CD4-positive, alpha-beta T cell (primary cell): ENCODE data around the gene IMMP1L. TPM values are rescaled to one million over a fixed set of nuclear protein-coding genes. Genes with fewer than 3 reads are reported as not detected.

Source experiments
- ATAC-seq: fragments of 200-7000 bp; cut with Tn5 transposase; one replicate; pipeline ENCODE4 v1.10.0; 2022; ENCODE audit warnings: mild to moderate bottlenecking; ENCODE audit not compliant: poor library complexity
- CTCF ChIA-PET: fragments of 350-600 bp; sonication (Branson Sonifier 250); formaldehyde crosslinking; loops from one replicate; lab custom pipeline; 2021; ENCODE audit warnings: antibody characterized with exemption, inconsistent platforms; lab: Charles Lee
- POLR2A ChIA-PET: fragments of 350-600 bp; sonication (Branson Sonifier 250); formaldehyde crosslinking; loops from one replicate; lab custom pipeline; 2021; ENCODE audit warnings: antibody characterized with exemption, inconsistent platforms; lab: Charles Lee
- DNase-seq, 14 experiments: peaks; one replicate each; pipeline ENCODE4 v3.0.0-alpha.2; 2013 to 2020; ENCODE audit warnings: mixed read lengths in 2 of 14
- H3K27ac ChIP-seq, 2 donors: one replicate each; pipeline versions ENCODE4 v1.5.1 to v1.7.0; 2013; ENCODE audit warnings: low read length in 2 of 2, low read depth in 1 of 2, mild to moderate bottlenecking in 1 of 2
- H3K27me3 ChIP-seq, 2 experiments: 1 replicate in 1 of 2; 2 replicates in 1 of 2; pipeline versions ENCODE4 v1.6.1 to v1.7.0; 2013; ENCODE audit warnings: low read length in 2 of 2, control low read depth in 1 of 2, mild to moderate bottlenecking in 1 of 2, moderate library complexity in 1 of 2; ENCODE audit not compliant: insufficient read depth in 2 of 2, control insufficient read depth in 1 of 2
- H3K36me3 ChIP-seq: one replicate; pipeline ENCODE4 v1.6.1; 2013; ENCODE audit warnings: low read length, control low read depth; ENCODE audit not compliant: insufficient read depth
- H3K4me1 ChIP-seq: one replicate; pipeline ENCODE4 v1.6.1; 2013; ENCODE audit warnings: low read length, control low read depth; ENCODE audit not compliant: insufficient read depth
- H3K4me3 ChIP-seq: one replicate; pipeline ENCODE4 v1.5.1; 2013; ENCODE audit warnings: mild to moderate bottlenecking, low read length, moderate library complexity
- H3K9me3 ChIP-seq, 2 experiments: 1 replicate in 1 of 2; 2 replicates in 1 of 2; pipeline versions ENCODE4 v1.6.1 to v1.7.0; 2013; ENCODE audit warnings: low read length in 2 of 2, mild to moderate bottlenecking in 2 of 2, control low read depth in 1 of 2, moderate library complexity in 1 of 2; ENCODE audit not compliant: control insufficient read depth in 1 of 2, insufficient read depth in 1 of 2
- H3K27ac Mint-ChIP-seq: one replicate; pipeline ENCODE4 v1.8.0; 2020; ENCODE audit warnings: mixed read lengths
- H3K27me3 Mint-ChIP-seq: one replicate; pipeline ENCODE4 v1.8.0; 2021; ENCODE audit warnings: mixed read lengths
- H3K36me3 Mint-ChIP-seq: one replicate; pipeline ENCODE4 v1.8.0; 2021; ENCODE audit warnings: low read depth, mixed read lengths
- H3K4me1 Mint-ChIP-seq: one replicate; pipeline ENCODE4 v1.8.0; 2021; ENCODE audit warnings: low read depth, mixed read lengths
- H3K4me3 Mint-ChIP-seq: one replicate; pipeline ENCODE4 v1.8.0; 2020; ENCODE audit warnings: mild to moderate bottlenecking, mixed read lengths
- H3K9me3 Mint-ChIP-seq: one replicate; pipeline ENCODE4 v1.8.0; 2020; ENCODE audit warnings: mixed read lengths
- intact Hi-C, 2 experiments: fragments of 100-400 bp; cut with DNase I in 1 of 2; cut with micrococcal nuclease in 1 of 2; formaldehyde crosslinking; loops; one replicate each; pipeline versions ENCODE4 v1.15.1 to v1.9.0; 2023 to 2025; cut with DNase I, micrococcal nuclease
- polyA plus RNA-seq, 2 donors: library from polyadenylated mRNA; unstranded; fragments of 120-200 nt; gene quantifications; one replicate each; pipeline ENCODE4 v1.2.1, GENCODE V29; 2013
- total RNA-seq, 174 experiments: library from RNA in 2 of 174; stranded (reverse) in 2 of 174; gene quantifications; one replicate each; pipeline ENCODE4 v1.2.3 and lab custom pipeline; 2021 to 2026
- TF ChIP-seq, protein P1 (sequence below): fragments of 200-600 bp; IDR thresholded peaks from one replicate; pipeline ENCODE4 v1.8.0; 2022; ENCODE audit warnings: antibody characterized with exemption, mild to moderate bottlenecking

The IMMP1L gene, protein sequence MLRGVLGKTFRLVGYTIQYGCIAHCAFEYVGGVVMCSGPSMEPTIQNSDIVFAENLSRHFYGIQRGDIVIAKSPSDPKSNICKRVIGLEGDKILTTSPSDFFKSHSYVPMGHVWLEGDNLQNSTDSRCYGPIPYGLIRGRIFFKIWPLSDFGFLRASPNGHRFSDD
- total RNA-seq (1 to 10 TPM; 6.0 to 6.9 TPM), total RNA-seq (lab: John Stamatoyannopoulos, UW) (3.2 to 17.1 (median 9.8) reads per million in 172 experiments)
- 24.0 TPM for polyA plus RNA-seq (2013, experiment 1 of 2)
- polyA plus RNA-seq (2013, experiment 2 of 2): 16.7 TPM

DNA sequence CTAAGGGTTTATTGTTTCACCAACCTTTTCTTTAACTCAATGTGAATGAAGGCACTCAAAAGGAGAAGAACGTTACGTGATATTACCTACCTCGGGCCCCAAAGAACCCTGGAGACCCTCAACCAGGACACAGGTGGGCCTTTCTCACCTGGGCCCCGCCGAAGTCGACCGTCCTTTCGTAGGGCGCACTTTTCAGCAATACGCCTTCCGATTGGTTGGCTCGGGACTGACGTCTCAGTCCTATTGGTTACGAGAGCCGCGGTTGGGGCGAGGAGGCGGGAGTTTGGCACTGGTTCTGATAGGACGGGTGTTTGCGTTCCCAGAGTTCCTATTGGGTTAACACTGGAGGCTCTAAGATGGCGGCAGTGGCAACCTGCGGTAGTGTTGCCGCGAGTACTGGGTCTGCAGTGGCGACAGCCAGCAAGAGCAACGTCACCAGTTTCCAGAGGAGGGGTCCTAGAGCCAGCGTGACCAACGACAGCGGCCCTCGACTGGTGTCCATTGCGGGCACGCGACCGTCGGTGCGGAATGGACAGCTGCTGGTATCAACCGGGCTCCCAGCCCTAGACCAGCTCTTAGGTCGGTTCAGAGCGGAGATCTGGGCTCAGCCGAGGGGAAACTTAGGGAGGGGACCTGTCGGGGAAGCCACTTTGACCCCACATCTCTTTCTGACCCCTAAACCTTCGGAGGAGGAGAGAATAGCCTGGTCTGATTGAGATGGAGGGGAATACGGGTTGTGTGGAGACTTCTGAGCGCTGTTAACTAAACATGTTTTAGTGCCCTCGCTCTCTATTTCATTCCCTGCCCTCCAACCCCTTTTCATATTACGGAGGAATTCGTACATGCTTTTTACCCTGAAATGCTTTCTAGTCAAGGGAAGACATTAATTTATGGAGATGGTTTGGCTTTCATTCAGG lies at the start of gene IMMP1L, which contains the start of gene ELP4:
Gene IMMP1L, minus strand, starts transcription at position 194 of the 917 bp plus-strand sequence. CDS start 46,346 bp downstream, outside the sequence.
Gene ELP4, plus strand, starts transcription at position 339 of the 917 bp plus-strand sequence. Its CDS starts 18 bp downstream, at position 357.
- H3K36me3 ChIP-seq: no peaks in the 10 kb centered on the region
- peak; percentile 98 for ATAC-seq
- Mint-ChIP-seq H3K27ac (peak within 1 kb of the TSS; percentile 92), H3K36me3 (peaks cover 24% of the 10 kb centered on the region), H3K4me1 (peaks cover 63% of the 10 kb centered on the region), H3K27me3 (no peaks in the 10 kb centered on the region), H3K9me3 (no peaks in the 10 kb centered on the region), H3K4me3 (peak within 1 kb of the TSS; percentile 94)
- peak; percentile 91 to 97 (median 93) for DNase-seq
- POLR2A ChIA-PET: interaction anchor here (0.6 to 1.9 kb wide), 3 partner anchors 18 to 140 kb away, joined by 3 to 4 read pairs (median 3); partner anchors contain the start of genes DCDC1 and DNAJC24
- CTCF ChIA-PET: no interaction called here
- peaks cover 2% of the 10 kb centered on the region for H3K4me1 ChIP-seq
- TF ChIP-seq, protein P1, sequence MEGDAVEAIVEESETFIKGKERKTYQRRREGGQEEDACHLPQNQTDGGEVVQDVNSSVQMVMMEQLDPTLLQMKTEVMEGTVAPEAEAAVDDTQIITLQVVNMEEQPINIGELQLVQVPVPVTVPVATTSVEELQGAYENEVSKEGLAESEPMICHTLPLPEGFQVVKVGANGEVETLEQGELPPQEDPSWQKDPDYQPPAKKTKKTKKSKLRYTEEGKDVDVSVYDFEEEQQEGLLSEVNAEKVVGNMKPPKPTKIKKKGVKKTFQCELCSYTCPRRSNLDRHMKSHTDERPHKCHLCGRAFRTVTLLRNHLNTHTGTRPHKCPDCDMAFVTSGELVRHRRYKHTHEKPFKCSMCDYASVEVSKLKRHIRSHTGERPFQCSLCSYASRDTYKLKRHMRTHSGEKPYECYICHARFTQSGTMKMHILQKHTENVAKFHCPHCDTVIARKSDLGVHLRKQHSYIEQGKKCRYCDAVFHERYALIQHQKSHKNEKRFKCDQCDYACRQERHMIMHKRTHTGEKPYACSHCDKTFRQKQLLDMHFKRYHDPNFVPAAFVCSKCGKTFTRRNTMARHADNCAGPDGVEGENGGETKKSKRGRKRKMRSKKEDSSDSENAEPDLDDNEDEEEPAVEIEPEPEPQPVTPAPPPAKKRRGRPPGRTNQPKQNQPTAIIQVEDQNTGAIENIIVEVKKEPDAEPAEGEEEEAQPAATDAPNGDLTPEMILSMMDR: no peak
- H3K9me3 ChIP-seq: no peaks in the 10 kb centered on the region
- peak within 1 kb of the TSS; percentile 82 to 87 for H3K27ac ChIP-seq
- intact Hi-C loops: loop anchor here (5.0 to 10.0 kb wide), 4 partner anchors 142 to 1385 kb away; partner anchors contain the start of genes DCDC1 (in 2 of the 2), DNAJC24 (in 2 of the 2), ARL14EP (in 1 of the 2) and QSER1 (in 1 of the 2)
- H3K27me3 ChIP-seq: no peaks in the 10 kb centered on the region
- H3K4me3 ChIP-seq: peak within 1 kb of the TSS; percentile 86

DNA sequence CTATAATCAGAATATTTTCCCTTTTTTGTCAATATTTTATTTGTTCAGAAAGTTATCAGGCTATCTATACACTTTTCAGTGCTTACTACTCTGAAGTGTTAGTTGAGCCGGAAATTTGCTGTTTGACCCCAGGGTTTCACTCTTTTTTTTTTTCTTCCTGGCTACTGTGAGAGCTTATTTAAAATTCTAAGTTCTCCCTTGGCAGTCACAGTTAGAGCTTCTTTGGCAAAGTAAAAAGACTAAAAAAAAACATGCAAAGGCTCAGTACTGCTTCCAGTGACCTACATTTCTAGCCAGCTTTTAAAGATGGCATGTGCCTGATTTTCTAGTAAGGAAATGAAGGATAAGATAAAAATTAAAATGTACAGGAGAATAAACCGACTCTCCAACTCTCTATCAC lies 48.6 kb upstream of the IMMP1L start:
- TF ChIP-seq, protein P1: no peak
- Mint-ChIP-seq H3K9me3 (no peaks in the 10 kb centered on the region), H3K4me3 (no peak overlapping the region), H3K27ac (no peak overlapping the region), H3K36me3 (peaks cover 1% of the 10 kb centered on the region), H3K4me1 (no peaks in the 10 kb centered on the region), H3K27me3 (no peaks in the 10 kb centered on the region)
- Histone ChIP-seq H3K4me1 (no peaks in the 10 kb centered on the region), H3K27me3 (no peaks in the 10 kb centered on the region), H3K36me3 (no peaks in the 10 kb centered on the region), H3K9me3 (no peaks in the 10 kb centered on the region), H3K27ac (no peak overlapping the region), H3K4me3 (no peak overlapping the region)
- no peak for ATAC-seq
- POLR2A ChIA-PET: no interaction called here
- CTCF ChIA-PET: no interaction called here
- intact Hi-C loops: no loop called here
- no peak for DNase-seq

DNA sequence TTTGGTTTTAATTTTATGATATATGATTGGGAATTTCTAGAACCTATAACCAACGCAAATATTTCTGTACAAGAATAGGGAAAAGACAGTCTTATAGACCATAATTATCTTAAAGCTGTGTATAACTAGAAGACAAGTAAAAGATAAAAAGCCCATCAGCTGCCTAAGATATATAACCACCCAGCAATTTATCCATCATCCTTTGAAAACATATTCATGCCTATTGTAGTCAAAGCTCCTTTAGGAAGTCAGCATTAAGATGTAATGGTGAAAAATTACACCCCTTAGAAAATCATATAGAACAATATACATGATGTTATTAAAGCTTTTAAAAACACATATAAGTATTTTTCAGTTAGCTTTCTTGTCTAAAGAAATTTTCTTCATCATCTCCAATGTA lies 46.5 kb upstream of the IMMP1L start:
- ATAC-seq (no peak), DNase-seq (no peak)
- no peaks in the 10 kb centered on the region for H3K36me3 Mint-ChIP-seq
- TF ChIP-seq, protein P1: no peak
- intact Hi-C loops: no loop called here
- H3K4me1 Mint-ChIP-seq: no peaks in the 10 kb centered on the region
- no peaks in the 10 kb centered on the region for H3K27me3 ChIP-seq
- no peaks in the 10 kb centered on the region for H3K36me3 ChIP-seq
- no peak overlapping the region for H3K4me3 Mint-ChIP-seq
- ChIA-PET POLR2A (no interaction called here), CTCF (no interaction called here)
- H3K4me3 ChIP-seq: no peak overlapping the region
- no peaks in the 10 kb centered on the region for H3K27me3 Mint-ChIP-seq
- no peak overlapping the region for H3K27ac ChIP-seq
- H3K4me1 ChIP-seq: no peaks in the 10 kb centered on the region
- no peaks in the 10 kb centered on the region for H3K9me3 Mint-ChIP-seq
- H3K27ac Mint-ChIP-seq: no peak overlapping the region
- no peaks in the 10 kb centered on the region for H3K9me3 ChIP-seq
